CD4-positive, alpha-beta T cell treated with Interleukin-10 for 1 hour (primary cell): ENCODE data around the gene LRP3.

Source experiments
- DNase-seq: peaks from one replicate; pipeline ENCODE4 v3.0.0-alpha.2; 2020

LRP3 gene

GRCh38 chr19:33241091-33241529, 47.0 kb downstream of the LRP3 start:
- no peak for DNase-seq

- peak; percentile 60 for DNase-seq
Observed at GRCh38 chr19:33241530-33242101, 47.5 kb downstream of the LRP3 start.

- DNase-seq, result no peak
Observed at GRCh38 chr19:33242131-33242530, 48.0 kb downstream of the LRP3 start.

GRCh38 chr19:33242911-33243310, 48.8 kb downstream of the LRP3 start:
- DNase-seq, result no peak

GRCh38 chr19:33245948-33246708, 52.0 kb downstream of the LRP3 start:
- DNase-seq, result no peak

- no peak for DNase-seq
Observed at GRCh38 chr19:33246709-33247440, 52.7 kb downstream of the LRP3 start.

GRCh38 chr19:33247441-33247819, 53.3 kb downstream of the LRP3 start:
- DNase-seq, result no peak

- no peak for DNase-seq
Observed at GRCh38 chr19:33248104-33248503, 54.0 kb downstream of the LRP3 start.

GRCh38 chr19:33248553-33248953, 54.4 kb downstream of the LRP3 start:
- DNase-seq, result no peak

GRCh38 chr19:33248954-33249613, 55.0 kb downstream of the LRP3 start:
- no peak for DNase-seq

GRCh38 chr19:33249740-33250366, 55.7 kb downstream of the LRP3 start:
- DNase-seq, result no peak

- no peak for DNase-seq
Observed at GRCh38 chr19:33250500-33250899, 56.4 kb downstream of the LRP3 start.

- DNase-seq, result no peak
Observed at GRCh38 chr19:33251076-33251475, 56.9 kb downstream of the LRP3 start.

GRCh38 chr19:33251526-33252090, 57.5 kb downstream of the LRP3 start:
- no peak for DNase-seq

- DNase-seq, result no peak
Observed at GRCh38 chr19:33252418-33252962, 58.4 kb downstream of the LRP3 start.

- no peak for DNase-seq
Observed at GRCh38 chr19:33252971-33253370, 58.8 kb downstream of the LRP3 start.

GRCh38 chr19:33254245-33254824, 60.2 kb downstream of the LRP3 start:
- no peak for DNase-seq

GRCh38 chr19:33255781-33256180, 61.7 kb downstream of the LRP3 start:
- DNase-seq, result no peak

- no peak for DNase-seq
Observed at GRCh38 chr19:33256261-33256660, 62.1 kb downstream of the LRP3 start.

- DNase-seq, result no peak
Observed at GRCh38 chr19:33257828-33258227, 63.7 kb downstream of the LRP3 start.
